Colon (tissue), 2 donors: ENCODE results near the gene MGAT5.

Experiments
- FAIRE-seq: peaks from 2 replicates; lab custom pipeline; 2012; peaks lifted over from hg19 to GRCh38; lab: Jason Lieb, UNC
- donor health status: control.
- donor health status: control.

MGAT5 gene

GRCh38 chr2:134368009-134368817 lies 114.3 kb downstream of the MGAT5 start:
- FAIRE-seq: no peak

DNA sequence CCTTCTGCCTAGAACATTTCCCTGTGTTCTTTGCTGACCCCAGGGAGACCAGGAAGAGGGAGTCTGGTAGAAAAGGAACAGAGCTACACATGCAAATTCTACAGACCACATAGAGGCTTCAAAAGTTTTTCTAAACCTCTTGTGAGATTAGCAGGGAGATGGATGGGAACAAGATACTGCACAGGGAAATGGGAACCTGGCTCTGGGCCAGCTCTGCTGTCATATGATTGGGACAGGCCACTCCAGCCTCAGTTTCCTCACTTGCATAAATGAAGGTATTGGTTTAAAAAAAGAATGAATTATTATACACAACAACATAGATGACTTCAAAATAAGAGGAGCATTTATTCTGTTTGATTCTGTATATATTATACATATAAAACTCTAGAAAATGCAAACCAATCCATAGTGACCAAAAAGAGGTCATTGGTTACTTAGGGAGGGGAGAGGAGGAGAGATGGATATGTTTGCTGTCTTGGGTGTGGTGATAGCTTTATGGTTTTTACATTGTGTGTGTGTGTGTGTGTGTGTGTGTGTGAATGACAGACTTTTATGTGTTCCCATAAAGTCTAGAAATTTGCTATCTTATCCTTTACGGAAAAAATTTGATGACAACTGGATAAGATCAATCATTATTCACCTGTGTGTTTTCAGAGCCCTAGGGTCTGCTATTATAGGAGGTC lies 115.5 kb downstream of the MGAT5 start:
- FAIRE-seq: no peak

DNA sequence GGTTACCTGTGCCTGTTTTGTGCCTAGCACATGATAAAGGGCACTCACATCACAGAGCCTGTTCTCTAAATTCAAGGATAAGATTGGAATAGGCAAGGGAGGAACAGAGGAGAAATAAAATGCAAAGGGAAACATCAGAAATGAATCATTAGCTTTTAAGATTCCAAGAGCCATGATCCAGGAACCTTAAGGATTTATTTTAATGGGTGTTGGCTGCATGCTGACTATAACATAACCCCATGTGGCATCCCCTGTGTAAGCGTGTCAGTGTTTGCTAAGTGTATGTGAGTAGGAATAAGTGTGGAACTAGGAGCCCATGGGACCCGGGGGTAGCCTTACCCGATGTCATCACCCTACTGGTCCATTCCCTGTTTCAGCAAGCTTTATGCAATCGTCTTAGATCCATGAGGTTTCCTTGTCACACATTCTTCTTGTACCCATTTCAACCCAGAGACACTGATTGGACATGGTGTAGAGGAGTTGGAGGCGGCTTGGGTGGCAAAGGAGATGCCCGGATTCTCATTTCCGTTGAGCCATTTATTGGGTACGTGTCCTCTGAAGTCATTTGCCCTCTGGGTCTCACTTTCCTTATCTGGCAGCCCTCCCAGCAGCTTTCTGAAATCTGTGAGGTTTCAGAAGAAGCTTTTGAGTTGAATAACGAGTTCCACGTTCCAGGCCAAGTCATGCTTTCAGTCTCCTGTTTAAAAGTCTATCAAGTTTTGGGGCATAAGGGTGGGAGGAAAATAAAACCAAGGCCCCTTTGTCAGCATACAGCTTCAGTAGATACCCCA lies 117.0 kb downstream of the MGAT5 start:
- no peak for FAIRE-seq

DNA sequence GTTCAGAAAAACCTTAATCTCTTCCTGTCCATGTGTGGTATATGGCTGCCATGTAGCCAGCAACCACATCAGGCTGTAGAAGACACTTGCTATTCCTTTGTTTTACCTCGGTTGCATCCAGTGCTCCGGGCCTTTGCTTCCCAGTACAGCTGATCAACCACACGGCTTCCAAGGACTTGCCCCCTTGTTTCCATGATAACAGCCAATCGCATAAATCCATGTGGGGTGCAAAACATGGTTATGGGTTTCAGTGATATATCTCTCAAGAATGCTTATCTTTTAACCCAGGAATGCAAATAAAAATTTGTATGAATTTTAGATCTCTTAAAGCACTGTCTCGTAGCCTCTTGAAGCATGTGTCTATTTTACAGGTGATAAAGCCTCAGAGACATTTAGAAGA lies 118.3 kb downstream of the MGAT5 start:
- FAIRE-seq: no peak

DNA sequence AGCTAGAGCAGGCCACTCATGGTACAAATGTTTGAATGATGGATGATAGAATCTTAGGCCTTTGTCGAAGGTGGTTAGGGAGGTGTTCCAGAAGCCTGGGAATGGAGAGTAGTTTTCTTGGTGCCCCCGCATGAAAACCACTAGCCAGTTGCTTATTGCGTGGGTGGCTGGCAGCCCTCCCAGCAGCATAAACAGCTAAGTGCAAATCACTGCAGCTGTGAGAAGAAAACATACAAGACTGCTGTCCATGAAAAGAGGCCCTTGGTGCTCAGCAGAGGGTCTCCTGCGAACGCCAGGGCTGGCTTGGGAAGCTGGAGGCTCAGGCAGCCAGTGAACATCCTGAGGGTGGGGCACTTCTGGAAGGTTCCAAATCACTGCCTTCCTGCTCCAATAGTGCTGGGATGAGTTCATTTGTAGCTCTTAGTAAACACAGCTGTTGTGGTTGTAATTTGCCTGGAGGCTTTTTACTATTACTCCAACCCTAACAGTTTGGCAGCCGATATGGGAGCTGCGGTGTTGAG lies 118.8 kb downstream of the MGAT5 start:
- no peak for FAIRE-seq

- no peak for FAIRE-seq
Measured at GRCh38 chr2:134375935-134376334, 122.1 kb downstream of the MGAT5 start.

- no peak for FAIRE-seq
Measured at GRCh38 chr2:134377730-134378129, 123.9 kb downstream of the MGAT5 start.

- no peak for FAIRE-seq
Measured at GRCh38 chr2:134379293-134379692, 125.4 kb downstream of the MGAT5 start.

DNA sequence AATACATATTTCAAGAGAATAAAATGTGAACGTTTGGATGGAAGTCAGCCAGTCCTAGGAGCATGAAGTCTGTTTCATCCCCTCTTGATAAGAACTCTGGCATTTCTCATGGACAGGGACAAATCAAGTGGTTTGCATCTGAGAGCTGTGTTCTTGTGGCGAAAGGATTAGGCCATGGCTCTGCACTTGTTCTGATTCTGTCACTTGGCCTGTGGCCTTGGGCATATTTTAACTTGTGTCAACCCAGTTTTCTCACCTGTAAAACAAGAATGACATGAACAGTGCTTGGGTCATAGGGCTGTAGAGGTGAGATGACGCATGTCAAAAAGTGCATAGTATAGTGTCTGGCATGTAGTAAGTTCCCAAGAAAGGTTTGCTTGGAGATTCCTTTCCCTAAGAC lies 125.8 kb downstream of the MGAT5 start:
- no peak for FAIRE-seq

DNA sequence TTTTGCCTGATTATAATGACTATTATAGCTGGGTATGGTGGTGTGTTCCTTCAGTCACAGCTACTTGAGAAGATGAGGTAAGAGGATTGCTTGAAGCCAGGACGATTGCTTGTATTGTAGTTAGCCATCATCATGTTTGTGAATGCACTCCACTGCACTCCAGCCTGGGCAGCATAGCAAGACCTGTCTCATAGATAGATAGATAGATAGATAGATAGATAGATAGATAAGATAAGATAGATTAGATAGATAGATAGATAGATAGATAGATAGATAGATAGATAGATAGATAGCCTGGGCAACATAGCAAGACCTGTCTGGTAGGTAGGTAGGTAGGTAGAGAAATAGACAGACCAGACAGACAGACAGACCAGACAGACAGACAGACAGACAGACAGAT lies 127.3 kb downstream of the MGAT5 start:
- no peak for FAIRE-seq

DNA sequence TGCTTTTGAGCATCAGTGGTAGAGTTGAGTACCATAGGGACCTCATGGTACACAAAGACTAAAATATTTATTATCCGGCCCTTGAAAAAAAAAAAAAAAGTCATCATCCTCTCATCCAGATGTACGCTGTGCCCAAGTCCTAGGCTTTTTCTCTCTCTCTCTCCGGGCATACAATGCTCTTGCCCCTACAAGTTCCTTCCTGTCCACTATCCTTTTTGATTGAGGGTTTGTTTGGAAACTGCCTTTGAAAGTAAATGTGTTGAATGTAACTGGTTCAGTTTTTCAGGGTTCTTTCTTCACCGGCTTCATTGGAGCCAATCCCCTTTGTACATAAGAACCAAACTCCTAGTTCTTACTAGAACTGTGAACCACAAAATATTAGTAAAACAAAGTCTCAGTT lies 130.3 kb downstream of the MGAT5 start:
- no peak for FAIRE-seq

GRCh38 chr2:134385195-134385594 lies 131.3 kb downstream of the MGAT5 start:
- FAIRE-seq: no peak

DNA sequence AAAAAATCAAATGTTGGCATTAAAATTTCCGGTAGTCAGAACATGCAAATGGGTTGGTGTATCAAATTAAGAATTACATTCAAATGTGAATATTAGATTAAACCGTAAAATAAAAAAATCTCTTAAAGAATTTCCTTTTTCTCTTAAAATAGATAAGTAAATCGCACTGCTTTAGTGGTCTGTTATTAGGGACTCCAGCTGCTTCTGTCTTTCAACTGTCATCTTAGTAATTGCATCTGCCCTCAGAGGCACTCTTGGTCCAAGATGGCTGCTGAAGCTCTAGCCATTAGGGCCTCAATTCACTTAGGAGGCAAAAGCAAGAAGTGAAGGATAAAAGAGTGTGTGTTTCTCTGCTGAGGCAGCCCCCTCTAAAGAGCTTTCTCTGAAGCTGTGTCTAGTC lies 132.4 kb downstream of the MGAT5 start:
- no peak for FAIRE-seq

- FAIRE-seq: no peak
Measured at GRCh38 chr2:134389381-134389780, 135.5 kb downstream of the MGAT5 start.

DNA sequence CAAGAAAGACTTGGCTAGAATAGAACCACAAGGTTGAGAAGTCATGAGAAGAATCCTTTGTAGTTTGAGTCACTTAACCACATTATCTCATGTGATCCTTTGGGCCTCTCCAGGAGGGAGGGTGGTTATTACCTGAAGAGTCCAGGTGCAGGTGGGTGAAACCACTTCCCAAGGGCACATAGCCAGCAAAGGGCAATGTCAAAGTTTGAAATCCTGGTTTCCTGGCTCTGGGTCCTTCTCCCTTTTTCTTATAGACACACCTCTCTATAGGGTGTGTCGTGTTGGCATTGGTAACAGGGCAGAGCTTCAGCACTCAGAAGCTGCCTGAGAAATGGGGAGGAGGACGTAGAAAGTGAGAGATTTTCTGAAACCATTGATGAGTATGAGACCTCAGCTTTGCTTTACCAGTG lies 137.9 kb downstream of the MGAT5 start:
- FAIRE-seq: no peak

DNA sequence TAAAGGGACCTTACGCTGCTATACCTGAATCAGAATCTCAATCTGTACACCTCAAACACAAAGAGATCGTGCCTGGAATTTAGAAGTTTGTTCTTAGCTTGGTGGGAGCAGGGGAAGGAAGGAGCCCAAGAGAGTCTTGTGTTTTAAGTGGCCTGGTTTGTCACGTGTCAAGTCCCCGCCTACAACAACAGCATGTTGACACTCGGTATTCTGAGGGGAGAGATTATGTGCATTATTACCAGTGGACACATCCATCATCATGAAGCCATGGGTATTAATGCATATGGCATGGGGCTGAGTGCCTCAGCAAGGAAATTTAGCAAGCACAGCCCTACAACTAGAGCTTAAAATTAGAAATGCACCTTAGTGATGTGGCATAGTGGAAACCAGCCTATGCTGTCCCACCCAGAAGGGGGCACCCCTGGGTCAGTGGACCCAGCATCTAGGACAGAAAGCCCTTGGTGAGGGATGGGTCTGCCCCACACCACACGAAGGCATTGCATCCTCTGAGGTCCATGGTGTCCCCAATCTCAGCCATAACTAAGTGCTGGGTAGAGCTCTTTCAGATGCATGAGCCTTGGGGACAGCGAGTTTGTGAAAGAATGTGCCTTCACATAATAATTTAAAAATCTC lies 138.7 kb downstream of the MGAT5 start:
- FAIRE-seq: no peak

GRCh38 chr2:134393075-134393461 lies 139.2 kb downstream of the MGAT5 start:
- FAIRE-seq: no peak

DNA sequence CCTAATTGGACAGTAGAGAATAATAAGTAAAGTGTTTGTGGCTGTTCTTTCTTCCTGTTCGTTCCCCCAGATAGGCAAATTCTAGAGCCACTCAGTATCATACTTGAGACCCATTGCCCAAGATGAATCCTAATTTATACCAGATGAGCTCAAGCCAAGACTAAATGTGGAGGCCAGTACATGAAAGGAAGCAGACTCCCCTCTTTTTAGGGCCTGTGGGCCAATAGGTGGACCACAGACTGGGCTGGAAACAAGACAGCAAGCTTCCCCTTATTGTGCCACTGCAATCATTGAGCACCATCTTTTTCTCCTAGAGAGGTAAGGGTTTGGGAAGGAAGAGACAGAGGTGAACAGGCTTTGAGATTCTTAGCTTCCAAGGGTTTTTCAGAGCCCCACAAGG lies 141.9 kb downstream of the MGAT5 start:
- no peak for FAIRE-seq

DNA sequence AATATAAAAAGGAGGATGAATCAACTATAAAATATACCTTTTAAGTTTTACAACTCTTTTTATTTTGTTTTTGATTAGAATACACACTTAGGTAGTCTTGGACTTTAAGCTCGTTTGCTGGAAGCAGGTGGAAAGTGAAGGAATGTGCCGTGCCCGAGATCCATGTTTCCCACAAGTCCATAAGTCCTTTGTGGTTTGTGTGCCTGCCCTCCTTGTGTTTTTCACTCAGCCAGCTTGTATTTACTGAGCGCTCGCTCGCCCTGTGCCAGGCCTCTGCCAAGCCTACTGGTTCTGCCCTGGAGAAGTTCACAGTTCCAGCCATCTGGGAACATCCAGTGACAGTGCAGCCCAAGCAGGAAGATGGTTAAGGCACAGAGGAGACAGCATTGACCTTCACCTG lies 142.6 kb downstream of the MGAT5 start:
- FAIRE-seq: no peak

DNA sequence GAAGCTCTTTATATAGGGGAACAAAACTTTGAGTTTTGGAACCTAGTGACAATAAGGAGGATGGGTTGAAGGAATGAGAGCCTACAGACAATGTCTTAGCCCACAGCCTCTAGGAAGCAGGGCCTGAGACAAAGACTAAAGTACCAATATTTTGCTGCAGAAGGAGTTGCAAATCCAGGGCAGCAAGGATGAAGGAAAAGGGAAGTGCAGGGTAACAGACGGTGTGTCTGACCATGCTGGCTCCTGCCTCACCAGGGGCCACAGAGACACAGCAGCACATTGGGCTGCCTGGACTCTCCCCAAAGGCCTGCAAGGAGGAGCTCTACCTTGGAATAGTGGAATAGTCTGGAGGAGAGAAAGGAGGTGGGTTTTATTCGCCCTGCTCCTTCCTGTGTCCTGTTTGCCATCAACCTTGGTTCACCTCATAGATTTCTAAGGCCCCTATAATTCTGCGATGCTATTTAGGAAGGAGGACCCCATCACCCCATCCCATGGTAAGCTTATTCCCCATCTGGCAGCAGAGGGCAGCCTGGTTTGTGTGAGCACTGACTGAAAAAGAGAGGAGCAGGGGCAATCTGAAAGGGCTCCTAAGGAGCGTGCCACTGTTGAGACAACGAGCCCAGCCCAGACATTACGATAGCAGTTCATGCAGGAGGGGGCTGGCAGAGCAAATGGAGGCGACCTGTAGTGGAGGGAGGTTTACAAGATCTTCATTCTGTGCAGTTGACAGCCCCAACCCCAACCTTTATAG lies 143.4 kb downstream of the MGAT5 start:
- no peak for FAIRE-seq

DNA sequence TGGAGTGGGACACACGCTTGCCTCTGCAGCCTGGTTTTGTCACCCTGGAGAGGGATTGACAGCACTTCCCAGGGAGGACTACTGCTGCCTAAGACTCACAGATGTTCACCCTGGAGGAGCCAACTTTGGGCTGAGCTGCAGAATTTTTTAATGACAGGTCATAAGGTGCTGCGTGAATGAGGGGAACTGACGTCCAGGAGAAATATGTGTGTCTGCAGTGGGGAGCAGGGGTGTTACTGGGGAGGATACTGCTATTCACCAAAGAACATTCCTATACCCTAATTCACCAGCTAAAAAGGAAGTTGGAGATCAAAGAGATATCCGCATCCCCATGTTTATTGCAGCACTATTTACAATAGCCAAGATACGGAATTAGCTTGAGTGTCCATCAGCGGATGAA lies 144.4 kb downstream of the MGAT5 start:
- FAIRE-seq: no peak

- no peak for FAIRE-seq
Measured at GRCh38 chr2:134399096-134399495, 145.2 kb downstream of the MGAT5 start.
